H1 (cell line): ENCODE measurements around the gene EXOC1L. TPM values are rescaled to one million over a fixed set of nuclear protein-coding genes. Genes with fewer than 3 reads are reported as not detected.

Source experiments
- JUND ChIP-seq: IDR thresholded peaks from 2 replicates; pipeline ENCODE4 v1.6.1; 2011; ENCODE audit warnings: mild to moderate bottlenecking, improper control_type of control experiment, low read length
- RXRA ChIP-seq: IDR thresholded peaks from 2 replicates; pipeline ENCODE4 v1.6.1; 2011; ENCODE audit warnings: low read depth, mild to moderate bottlenecking, low read length, moderate library complexity; ENCODE audit not compliant: insufficient read depth
- TBP ChIP-seq: IDR thresholded peaks from 2 replicates; pipeline ENCODE4 v1.6.1; 2011; ENCODE audit warnings: low read depth, low read length, improper control_type of control experiment
- polyA plus RNA-seq, 7 experiments: library from polyadenylated mRNA; depleted of rRNA in 3 of 7; stranded (reverse) in 5 of 7; unstranded in 2 of 7; fragments of >200 nt in 5 of 7; fragments of 200-250 nt in 2 of 7; gene quantifications; 1 replicate in 5 of 7; 2 replicates in 1 of 7; 4 replicates in 1 of 7; pipeline versions ENCODE4 v1.2.1 to v1.2.3, GENCODE V29; 2011 to 2013; ENCODE audit warnings: missing spikeins in 2 of 7, mixed read lengths in 2 of 7
- total RNA-seq: library from RNA; stranded (reverse); fragmentation: NEBNext Ultra II Directional; extraction: Animal tissue kit (Norgen Biotek cat#: 25700); gene quantifications from 2 replicates; pipeline ENCODE4 v1.2.1, GENCODE V29; 2021

Gene EXOC1L
- total and polyA plus RNA-seq, 2 of the 8 experiments (the other 6 are each of a cell fraction or from before 2014, with no cell fraction given): 0.08 TPM; not detected in 1

DNA sequence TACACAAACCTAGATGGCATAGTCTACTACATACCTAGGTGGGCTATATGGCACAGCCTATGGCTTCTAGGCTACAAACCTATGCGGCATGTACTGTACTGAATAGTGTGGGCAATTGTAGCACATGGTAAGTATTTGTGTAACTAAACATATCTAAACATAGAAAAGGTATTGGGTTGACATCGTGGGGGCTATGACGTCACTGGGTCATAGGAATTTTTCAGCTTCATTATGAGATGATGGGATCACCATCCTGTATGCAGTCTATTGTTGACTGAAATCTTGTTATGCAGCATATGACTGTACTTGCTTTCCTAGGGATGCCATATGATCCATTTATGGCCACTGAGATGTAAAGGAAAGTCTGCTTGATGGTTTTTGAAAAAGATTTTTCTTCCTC, 1.9 kb upstream of the EXOC1L start (continued):
- TF ChIP-seq JUND: no peak
- TF ChIP-seq RXRA: no peak
- TF ChIP-seq TBP: no peak
